IPS-18a (cell line): Measurements from ENCODE around the gene GNG4.

Experiments
- H3K27ac ChIP-seq: one replicate; pipeline ENCODE4 v1.5.1; 2013; ENCODE audit warnings: low read length
- H3K27me3 ChIP-seq: one replicate; pipeline ENCODE4 v1.6.1; 2013; ENCODE audit warnings: mild to moderate bottlenecking, low read length; ENCODE audit not compliant: control insufficient read depth, insufficient read depth
- H3K36me3 ChIP-seq: one replicate; pipeline ENCODE4 v1.6.1; 2013; ENCODE audit warnings: low read depth, low read length; ENCODE audit not compliant: control insufficient read depth
- H3K4me1 ChIP-seq: one replicate; pipeline ENCODE4 v1.6.1; 2013; ENCODE audit warnings: low read depth, low read length; ENCODE audit not compliant: control insufficient read depth
- H3K4me3 ChIP-seq: one replicate; pipeline ENCODE4 v1.5.1; 2013; ENCODE audit warnings: low read length
- H3K9ac ChIP-seq: one replicate; pipeline ENCODE4 v1.6.1; 2013; ENCODE audit warnings: mild to moderate bottlenecking, low read length, moderate library complexity
- H3K9me3 ChIP-seq: one replicate; pipeline ENCODE4 v1.6.1; 2013; ENCODE audit warnings: low read depth, low read length; ENCODE audit not compliant: control insufficient read depth

GNG4 gene

DNA sequence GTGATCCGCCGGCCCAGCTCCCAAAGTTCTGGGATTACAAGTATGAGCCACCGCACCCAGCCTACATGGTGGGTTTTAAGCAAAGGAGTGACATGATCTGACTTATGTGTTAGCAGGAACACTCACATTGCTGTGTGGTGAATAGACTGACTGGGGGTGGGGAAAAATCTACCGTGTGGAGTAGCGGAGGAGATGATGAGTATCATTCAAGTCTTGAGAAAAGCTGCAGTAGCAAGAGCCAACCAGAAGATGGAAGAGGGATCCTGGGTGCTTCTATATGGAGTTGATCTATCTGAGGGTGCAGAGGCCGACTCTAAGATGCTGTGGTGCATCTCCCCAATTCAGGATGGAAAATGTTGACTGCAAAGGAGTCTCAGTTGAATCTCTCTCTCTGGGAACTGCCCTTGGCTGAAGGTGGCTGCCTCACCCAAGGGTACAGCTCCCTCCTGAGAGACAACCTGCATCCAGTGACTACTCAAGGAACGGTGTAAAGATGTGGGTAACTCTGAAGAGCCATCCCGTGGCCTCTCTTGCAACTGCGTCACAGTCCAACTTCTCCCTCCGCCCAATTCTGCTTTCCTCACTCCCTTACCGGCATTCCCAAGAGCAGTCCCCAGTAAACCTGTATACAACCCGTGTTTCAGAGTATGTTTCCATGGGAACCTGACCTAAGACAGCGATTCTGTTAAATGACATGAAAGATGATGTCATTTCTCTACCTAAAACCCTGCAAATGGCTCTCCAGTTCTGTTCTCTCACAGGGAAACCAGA lies 137.9 kb downstream of the GNG4 start:
- Histone ChIP-seq H3K4me1 (no peaks in the 10 kb centered on the region), H3K4me3 (no peak overlapping the region), H3K27me3 (no peaks in the 10 kb centered on the region), H3K9ac (no peak overlapping the region), H3K9me3 (no peaks in the 10 kb centered on the region), H3K36me3 (no peaks in the 10 kb centered on the region), H3K27ac (no peak overlapping the region)

DNA sequence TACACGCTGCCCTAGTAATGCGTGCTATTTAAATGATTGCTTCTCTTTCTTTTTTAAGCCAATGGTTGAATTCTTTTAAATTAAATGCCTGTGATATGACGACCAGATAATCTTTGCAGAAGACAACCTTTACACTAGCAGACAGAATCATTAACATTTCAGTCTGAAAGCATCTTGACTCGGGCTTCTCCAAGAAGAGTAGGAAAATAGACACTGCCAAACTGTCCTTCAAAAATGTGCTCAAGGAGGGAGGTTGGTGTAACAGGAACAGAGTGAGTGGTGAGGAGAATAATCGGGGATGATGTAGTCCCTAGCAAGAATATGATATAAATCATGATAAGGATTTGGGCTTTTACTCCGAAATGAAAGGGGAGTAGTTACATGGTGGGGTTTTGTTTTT lies 138.8 kb downstream of the GNG4 start:
- Histone ChIP-seq H3K9ac (no peak overlapping the region), H3K27ac (no peak overlapping the region), H3K4me3 (no peak overlapping the region), H3K4me1 (no peaks in the 10 kb centered on the region), H3K9me3 (no peaks in the 10 kb centered on the region), H3K27me3 (no peaks in the 10 kb centered on the region), H3K36me3 (no peaks in the 10 kb centered on the region)

DNA sequence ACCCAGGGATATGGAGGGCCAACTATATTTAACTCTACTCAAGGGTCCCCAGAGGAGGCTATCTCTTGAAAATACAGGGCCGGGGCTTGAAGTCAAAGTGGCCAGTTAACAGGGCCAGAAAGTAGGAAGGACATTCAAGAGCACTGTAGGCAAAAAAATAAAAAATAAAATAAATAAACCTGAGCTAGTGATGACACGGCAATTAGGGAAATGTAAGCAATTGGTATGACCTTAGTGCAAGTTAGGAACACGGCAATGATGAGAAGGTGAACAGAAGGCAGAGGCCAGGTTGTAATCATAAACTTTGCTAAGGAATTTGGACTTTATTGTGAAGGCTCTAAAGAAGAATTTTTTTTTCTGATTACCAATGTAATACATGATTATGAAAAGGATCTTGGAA lies 142.0 kb downstream of the GNG4 start:
- Histone ChIP-seq H3K36me3 (no peaks in the 10 kb centered on the region), H3K9me3 (no peaks in the 10 kb centered on the region), H3K4me3 (no peak overlapping the region), H3K9ac (no peak overlapping the region), H3K27ac (no peak overlapping the region), H3K4me1 (peaks cover 3% of the 10 kb centered on the region), H3K27me3 (no peaks in the 10 kb centered on the region)

DNA sequence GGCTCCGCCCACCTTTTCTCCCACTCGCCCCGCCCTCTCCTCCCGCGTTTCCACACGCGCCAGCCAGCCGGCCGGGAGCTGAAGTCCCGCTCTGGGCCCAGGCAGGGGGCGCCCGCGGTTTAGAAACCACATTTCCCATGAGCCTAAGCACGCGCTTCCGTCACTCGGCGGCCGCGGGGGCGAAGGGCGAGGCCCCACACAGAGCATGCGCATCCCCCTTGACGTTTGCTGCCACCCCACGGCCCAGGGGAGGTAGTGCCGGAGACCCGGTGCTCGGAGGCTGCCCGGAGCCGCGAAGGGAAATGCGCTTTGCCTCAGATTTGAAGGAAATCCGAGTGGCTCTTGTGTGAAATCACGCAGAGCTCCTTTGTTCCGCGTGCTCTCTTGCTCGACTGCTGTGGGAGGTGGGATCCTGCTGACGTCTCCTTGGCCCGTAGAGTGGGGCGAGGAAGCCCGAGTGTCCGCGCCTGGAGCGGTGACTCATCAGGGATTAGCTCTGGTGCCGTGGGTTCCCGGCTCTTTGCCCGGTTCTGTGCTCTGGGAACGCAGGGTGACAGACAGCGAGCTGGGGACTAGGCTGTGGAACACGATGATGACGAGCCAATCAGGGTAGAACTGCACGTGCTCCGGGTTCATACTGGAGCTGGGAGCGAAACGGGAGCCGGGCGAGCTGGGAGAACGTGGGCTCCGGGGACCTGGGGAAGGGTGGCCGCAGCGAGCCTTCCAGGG lies 144.9 kb downstream of the GNG4 start:
- Histone ChIP-seq H3K4me3 (peak overlapping the region; percentile 93), H3K9me3 (no peaks in the 10 kb centered on the region), H3K9ac (peak overlapping the region; percentile 87), H3K27ac (peak overlapping the region; percentile 87), H3K4me1 (peaks cover 8% of the 10 kb centered on the region), H3K36me3 (no peaks in the 10 kb centered on the region), H3K27me3 (no peaks in the 10 kb centered on the region)

DNA sequence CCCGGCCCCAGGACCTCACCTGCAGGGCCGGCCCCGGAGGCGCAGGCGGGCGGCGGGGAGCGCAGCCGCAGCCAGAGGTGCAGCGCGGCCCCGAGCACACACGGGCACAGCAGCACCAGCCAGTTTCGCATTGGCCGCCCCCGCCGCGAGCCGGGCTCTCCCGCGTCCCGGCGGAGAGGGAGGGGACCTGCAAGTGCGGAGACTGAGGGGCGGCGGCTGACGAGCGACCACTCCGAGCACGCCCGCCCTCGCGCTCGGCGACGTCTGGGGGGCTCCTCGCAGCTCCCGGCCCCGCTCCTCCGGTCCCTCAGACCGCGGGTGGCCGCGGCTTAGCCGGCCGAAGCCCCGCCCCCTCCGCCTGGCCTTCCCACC lies 145.5 kb downstream of the GNG4 start, which contains the start of gene B3GALNT2:
Gene B3GALNT2 (minus strand): TSS at position 331 of the 372 bp plus-strand sequence. CDS start 200 bp downstream, at position 131.
- peaks cover 8% of the 10 kb centered on the region for H3K4me1 ChIP-seq
- no peaks in the 10 kb centered on the region for H3K9me3 ChIP-seq
- no peaks in the 10 kb centered on the region for H3K27me3 ChIP-seq
- peak within 1 kb of the TSS; percentile 93 for H3K4me3 ChIP-seq
- peak within 1 kb of the TSS; percentile 87 for H3K27ac ChIP-seq
- H3K36me3 ChIP-seq, result no peaks in the 10 kb centered on the region
- peak within 1 kb of the TSS; percentile 93 for H3K9ac ChIP-seq

DNA sequence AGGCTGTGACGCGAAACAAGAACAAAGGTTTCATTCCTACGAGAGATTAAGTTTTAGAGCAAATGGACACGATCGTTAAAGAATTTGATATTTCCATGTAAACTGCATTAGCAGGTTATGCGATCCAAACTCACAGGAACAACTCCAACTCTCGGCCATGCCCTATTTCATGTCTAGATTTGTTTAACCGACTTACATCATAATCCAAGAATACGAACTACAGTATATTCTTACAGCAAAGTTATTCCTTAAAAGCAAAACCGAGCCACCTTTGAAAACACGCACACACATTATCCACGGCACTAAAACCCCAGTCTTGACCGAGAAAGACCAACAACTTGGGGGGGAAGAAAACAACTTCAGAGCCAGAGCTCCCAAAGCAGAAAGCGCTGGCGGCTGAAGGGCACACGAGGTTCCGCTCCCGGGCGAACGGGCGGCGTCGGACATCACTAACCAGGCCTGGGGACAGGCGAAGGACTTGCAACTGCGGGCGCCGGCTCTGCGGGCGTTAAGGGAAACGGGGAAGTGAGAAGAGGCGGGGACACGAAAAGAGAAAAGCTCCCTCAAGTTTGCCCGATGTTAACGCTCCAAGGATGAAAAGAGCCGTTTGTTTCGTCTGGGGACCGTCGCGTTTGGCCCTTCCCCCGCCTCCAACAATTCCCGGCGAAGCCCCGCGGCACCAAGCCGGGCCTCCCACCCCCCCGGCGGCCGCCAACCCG lies 146.0 kb downstream of the GNG4 start:
- peak overlapping the region; percentile 93 for H3K9ac ChIP-seq
- H3K4me1 ChIP-seq, result peaks cover 8% of the 10 kb centered on the region
- no peaks in the 10 kb centered on the region for H3K9me3 ChIP-seq
- no peaks in the 10 kb centered on the region for H3K36me3 ChIP-seq
- H3K27me3 ChIP-seq, result no peaks in the 10 kb centered on the region
- H3K27ac ChIP-seq, result peak overlapping the region; percentile 63
- peak overlapping the region; percentile 93 for H3K4me3 ChIP-seq

DNA sequence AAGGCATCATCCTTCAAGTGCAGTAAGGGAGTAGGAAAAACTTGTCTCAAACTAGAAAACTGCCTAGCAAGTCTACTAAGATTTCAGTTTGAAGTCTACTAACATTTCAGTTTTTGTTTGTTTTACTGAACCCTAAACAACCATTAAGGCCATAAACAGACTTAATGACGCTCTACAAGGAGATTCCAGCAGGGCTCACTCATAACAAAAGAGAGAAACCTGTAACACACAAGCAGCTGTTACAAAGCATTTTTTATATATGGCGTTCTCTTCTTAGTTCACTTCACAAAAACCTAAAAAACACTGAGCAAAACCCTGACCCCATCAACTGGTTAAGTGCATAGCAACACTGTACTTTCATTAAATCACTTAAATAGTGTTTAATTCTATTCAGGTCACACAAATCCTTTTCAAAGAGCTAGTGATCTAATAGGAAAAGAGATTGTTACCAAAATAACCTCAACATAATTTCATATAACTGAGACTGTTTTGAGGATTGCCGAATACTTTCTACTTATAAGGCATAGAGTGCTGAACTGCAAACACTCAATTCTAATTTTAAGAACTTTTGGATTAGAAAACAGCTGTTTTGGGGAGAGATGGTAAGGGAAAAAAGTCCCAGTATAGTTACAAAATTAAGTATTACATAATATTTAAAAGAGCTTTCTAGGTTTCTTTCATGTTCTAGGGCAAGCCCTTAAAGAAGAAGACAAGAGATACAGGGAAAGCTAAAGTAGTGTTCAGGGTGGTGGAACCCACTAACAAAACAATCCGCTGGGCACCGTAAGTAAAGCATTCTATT lies 146.8 kb downstream of the GNG4 start:
- peak overlapping the region; percentile 93 for H3K9ac ChIP-seq

DNA sequence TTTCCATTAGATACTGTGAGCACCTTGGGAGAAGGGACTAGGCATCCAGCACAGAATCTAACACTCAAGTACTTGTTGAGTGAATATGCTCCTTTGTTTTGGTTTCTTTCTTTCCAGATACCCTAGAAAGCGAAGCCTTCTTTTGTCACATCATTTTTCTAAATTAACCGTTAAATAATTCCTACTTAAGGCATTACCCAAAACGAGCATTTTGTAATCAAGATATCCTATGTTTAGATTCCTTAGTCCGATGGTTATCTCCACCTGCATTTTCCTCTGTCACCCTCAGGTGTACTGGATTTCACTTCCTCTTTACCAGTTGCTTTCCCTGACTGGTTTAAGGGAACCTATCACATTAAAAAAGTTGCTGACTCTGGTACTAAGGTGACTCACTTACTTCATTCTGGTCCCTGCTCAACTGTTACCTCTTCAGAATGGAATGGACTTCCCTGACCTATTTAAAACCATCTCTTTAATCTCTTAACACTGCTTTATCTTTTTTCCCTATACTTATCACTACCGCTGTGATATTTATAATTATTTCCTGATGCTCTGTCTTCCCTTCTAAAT lies 148.5 kb downstream of the GNG4 start:
- H3K4me3 ChIP-seq, result no peak overlapping the region
- no peaks in the 10 kb centered on the region for H3K9me3 ChIP-seq
- no peak overlapping the region for H3K27ac ChIP-seq
- peaks cover 8% of the 10 kb centered on the region for H3K4me1 ChIP-seq
- no peaks in the 10 kb centered on the region for H3K27me3 ChIP-seq
- no peaks in the 10 kb centered on the region for H3K36me3 ChIP-seq
- H3K9ac ChIP-seq, result no peak overlapping the region

More for the DNA sequence above, 146.8 kb downstream of the GNG4 start:
- Histone ChIP-seq H3K27me3 (no peaks in the 10 kb centered on the region), H3K36me3 (no peaks in the 10 kb centered on the region), H3K4me3 (peak overlapping the region; percentile 93), H3K27ac (no peak overlapping the region), H3K4me1 (peaks cover 8% of the 10 kb centered on the region), H3K9me3 (no peaks in the 10 kb centered on the region)
